ENCODE results near the gene SIPA1L3.

DNA sequence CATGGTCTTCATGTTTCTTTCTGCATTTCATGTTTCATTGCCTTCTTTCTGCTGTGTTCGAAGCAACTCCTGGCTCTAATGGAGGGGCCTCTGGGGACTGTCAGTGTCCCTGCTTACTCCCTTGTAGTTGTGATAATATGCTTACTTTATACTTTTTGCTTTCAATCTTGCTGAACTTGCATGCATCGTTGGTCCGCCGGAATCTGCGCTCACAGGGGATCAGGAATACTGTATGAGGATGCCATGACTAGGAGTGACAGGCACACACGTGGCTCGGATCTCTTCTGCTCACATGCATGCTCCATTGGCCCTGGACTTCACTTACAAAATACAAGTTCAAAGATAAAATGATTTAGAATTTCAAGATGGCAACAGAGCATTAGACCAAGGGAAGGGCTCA, 108.8 kb downstream of the SIPA1L3 start:
- TF ChIP-seq CTCF (conservative IDR thresholded peaks at IDR 0.05; ENCODE audit: low read depth, low read length) (no peak), EZH2 (IDR thresholded peaks at IDR 0.05; ENCODE audit: borderline replicate concordance, low read depth, low read length, poor library complexity, severe bottlenecking) (no peak)

Measured in A673 (cell line).